HEK293T (cell line): ENCODE results near the gene ART3.

Experiments used
- CTCF ChIA-PET: fragments of 350-600 bp; formaldehyde crosslinking; extraction: SDS; loops from one replicate; lab custom pipeline; 2021; ENCODE audit warnings: antibody characterized with exemption, inconsistent platforms; lab: Yijun Ruan, JAX
- POLR2A ChIA-PET: fragments of 350-600 bp; formaldehyde crosslinking; extraction: SDS; loops from one replicate; lab custom pipeline; 2020; ENCODE audit warnings: antibody characterized with exemption, inconsistent platforms; lab: Yijun Ruan, JAX
- DNase-seq: peaks from one replicate; pipeline ENCODE4 v3.0.0; 2012; ENCODE audit warnings: mixed read lengths; ENCODE audit errors: extremely low spot score
- ARNT ChIP-seq: fragments of 450-650 bp; IDR thresholded peaks from 2 replicates; pipeline ENCODE4 v1.6.1; 2017; ENCODE audit warnings: mild to moderate bottlenecking
- BHLHE40 ChIP-seq: fragments of 450-650 bp; IDR thresholded peaks from 2 replicates; pipeline ENCODE4 v1.6.1; 2016; ENCODE audit warnings: mild to moderate bottlenecking, moderate library complexity, borderline replicate concordance
- CTBP1 ChIP-seq: fragments of 450-650 bp; IDR thresholded peaks from 2 replicates; pipeline ENCODE4 v1.6.1; 2016; ENCODE audit warnings: borderline replicate concordance
- ELF4 ChIP-seq: fragments of 450-650 bp; IDR thresholded peaks from 2 replicates; pipeline ENCODE4 v1.6.1; 2017; ENCODE audit warnings: antibody characterized with exemption
- FOXA1 ChIP-seq: fragments of 450-650 bp; IDR thresholded peaks from 2 replicates; pipeline ENCODE4 v1.6.1; 2016; ENCODE audit warnings: mild to moderate bottlenecking
- FOXK2 ChIP-seq: fragments of 450-650 bp; IDR thresholded peaks from 2 replicates; pipeline ENCODE4 v1.6.1; 2016; ENCODE audit warnings: mild to moderate bottlenecking
- FOXM1 ChIP-seq: fragments of 450-650 bp; IDR thresholded peaks from 2 replicates; pipeline ENCODE4 v1.6.1; 2017; ENCODE audit warnings: mild to moderate bottlenecking, borderline replicate concordance
- HDGF ChIP-seq: fragments of 450-650 bp; IDR thresholded peaks from 2 replicates; pipeline ENCODE4 v1.6.1; 2017; ENCODE audit warnings: antibody characterized with exemption, borderline replicate concordance
- L3MBTL2 ChIP-seq: fragments of 450-650 bp; conservative IDR thresholded peaks from 2 replicates; pipeline ENCODE4 v1.6.1; 2016; ENCODE audit warnings: mild to moderate bottlenecking
- LEF1 ChIP-seq: fragments of 450-650 bp; IDR thresholded peaks from 2 replicates; pipeline ENCODE4 v1.6.1; 2017; ENCODE audit warnings: mild to moderate bottlenecking, borderline replicate concordance
- NFRKB ChIP-seq: fragments of 450-650 bp; IDR thresholded peaks from 2 replicates; pipeline ENCODE4 v1.6.1; 2016; ENCODE audit warnings: mild to moderate bottlenecking, moderate library complexity
- SP1 ChIP-seq: fragments of 450-650 bp; IDR thresholded peaks from 2 replicates; pipeline ENCODE4 v1.6.1; 2017
- SUZ12 ChIP-seq: fragments of 450-650 bp; IDR thresholded peaks from 2 replicates; pipeline ENCODE4 v1.6.1; 2016; ENCODE audit warnings: mild to moderate bottlenecking
- TARDBP ChIP-seq: fragments of 450-650 bp; IDR thresholded peaks from 2 replicates; pipeline ENCODE4 v1.6.1; 2016
- ZNF384 ChIP-seq: fragments of 450-650 bp; IDR thresholded peaks from 2 replicates; pipeline ENCODE4 v1.6.1; 2016
- TF ChIP-seq, protein P1 (sequence below): fragments of 450-650 bp; IDR thresholded peaks from 2 replicates; pipeline ENCODE4 v1.6.1; 2016

The ART3 gene

GRCh38 chr4:76074993-76075600, 588 bp downstream of the ART3 start:
- CTCF ChIA-PET, result no interaction called here
- no peak for TF ChIP-seq TARDBP
- no peak for TF ChIP-seq FOXM1
- TF ChIP-seq ELF4, result no peak
- no peak for TF ChIP-seq SUZ12
- no peak for TF ChIP-seq LEF1
- TF ChIP-seq BHLHE40, result no peak
- no peak for TF ChIP-seq FOXK2

DNA sequence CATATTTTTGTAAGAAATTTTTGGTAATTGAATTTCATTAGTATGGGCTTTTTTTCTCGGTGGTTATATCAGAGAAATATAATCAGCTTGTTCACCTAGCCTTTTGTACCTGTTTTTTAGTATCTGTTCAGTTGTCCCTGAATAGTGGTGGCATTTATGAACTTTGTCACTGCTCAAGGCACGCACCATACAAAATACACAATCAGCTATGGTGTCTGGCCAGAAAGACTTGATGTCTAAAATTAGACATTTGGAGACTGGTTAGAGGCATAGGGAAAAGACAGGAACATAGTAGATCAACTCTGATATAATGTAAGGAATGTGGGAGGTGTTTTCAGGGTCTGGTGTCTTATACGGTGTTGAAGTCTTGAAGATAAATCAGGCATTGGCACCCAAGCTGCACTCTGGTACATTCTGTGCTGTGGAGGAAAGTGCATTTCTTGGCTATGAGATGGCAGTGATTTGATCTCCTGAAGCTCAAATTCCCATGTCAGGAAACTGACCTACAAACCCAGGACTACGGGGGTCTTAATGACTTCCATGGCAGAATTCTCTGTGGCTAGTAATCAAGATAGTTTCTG, 3.6 kb downstream of the ART3 start:
- TF ChIP-seq SP1 (no peak), ELF4 (no peak), ARNT (no peak), SUZ12 (no peak), ZNF384 (no peak), NFRKB (no peak), L3MBTL2 (no peak), CTBP1 (no peak), BHLHE40 (no peak), HDGF (no peak), FOXM1 (no peak), FOXA1 (no peak), TARDBP (no peak), LEF1 (no peak), FOXK2 (no peak)
- TF ChIP-seq, protein P1, sequence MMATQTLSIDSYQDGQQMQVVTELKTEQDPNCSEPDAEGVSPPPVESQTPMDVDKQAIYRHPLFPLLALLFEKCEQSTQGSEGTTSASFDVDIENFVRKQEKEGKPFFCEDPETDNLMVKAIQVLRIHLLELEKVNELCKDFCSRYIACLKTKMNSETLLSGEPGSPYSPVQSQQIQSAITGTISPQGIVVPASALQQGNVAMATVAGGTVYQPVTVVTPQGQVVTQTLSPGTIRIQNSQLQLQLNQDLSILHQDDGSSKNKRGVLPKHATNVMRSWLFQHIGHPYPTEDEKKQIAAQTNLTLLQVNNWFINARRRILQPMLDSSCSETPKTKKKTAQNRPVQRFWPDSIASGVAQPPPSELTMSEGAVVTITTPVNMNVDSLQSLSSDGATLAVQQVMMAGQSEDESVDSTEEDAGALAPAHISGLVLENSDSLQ, result no peak
- no peak for DNase-seq
- ChIA-PET POLR2A (no interaction called here), CTCF (interaction anchor here (1.0 kb wide), 1 partner anchor 42 kb away, joined by 3 read pairs; the partner anchor contains the start of gene CXCL11)

More at GRCh38 chr4:76074993-76075600, 588 bp downstream of the ART3 start:
- no peak for DNase-seq
- POLR2A ChIA-PET, result no interaction called here

DNA sequence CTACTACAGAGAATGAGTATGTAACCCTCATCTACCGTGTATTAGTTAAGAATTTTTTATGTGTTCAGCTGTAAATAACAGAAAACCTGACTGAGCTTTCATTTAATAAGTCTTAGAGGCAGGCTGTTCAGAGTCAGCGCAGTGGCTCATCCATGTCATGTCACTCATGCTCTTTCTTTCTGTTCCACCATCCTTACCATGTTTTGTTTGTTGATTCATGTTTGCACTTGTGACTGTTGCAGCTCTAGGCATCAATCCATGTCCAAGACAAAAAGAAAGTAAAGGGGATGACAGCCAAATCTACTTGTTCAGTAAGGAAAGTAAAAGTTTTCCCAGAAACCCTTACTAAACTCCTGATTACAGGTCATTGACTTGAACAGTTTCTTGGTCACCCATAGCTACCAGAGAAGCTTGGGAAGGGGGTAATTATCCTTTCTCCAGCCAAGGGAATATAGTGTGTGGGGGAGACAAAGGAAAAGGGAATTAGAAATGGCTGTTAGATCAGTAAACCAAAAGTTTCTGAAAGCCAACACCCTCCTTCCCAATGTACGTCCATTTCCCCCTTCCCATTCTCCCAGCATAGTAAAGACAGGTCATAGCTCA, 9.0 kb downstream of the ART3 start:
- CTCF ChIA-PET, result interaction anchor here (0.6 kb wide), 1 partner anchor 168 kb away, joined by 3 read pairs; the partner anchor contains the start of gene FAM47E
- TF ChIP-seq ZNF384 (no peak), TARDBP (no peak), ARNT (no peak), FOXA1 (no peak), BHLHE40 (no peak)
- TF ChIP-seq, protein P1, result no peak
- no peak for DNase-seq
- POLR2A ChIA-PET, result no interaction called here

GRCh38 chr4:76084542-76084941, 10.0 kb downstream of the ART3 start:
- DNase-seq, result no peak
- ChIA-PET CTCF (interaction anchor here (0.6 kb wide), 1 partner anchor 167 kb away, joined by 3 read pairs; the partner anchor contains the start of gene FAM47E), POLR2A (no interaction called here)
- no peak for TF ChIP-seq NFRKB
- TF ChIP-seq ARNT, result no peak

DNA sequence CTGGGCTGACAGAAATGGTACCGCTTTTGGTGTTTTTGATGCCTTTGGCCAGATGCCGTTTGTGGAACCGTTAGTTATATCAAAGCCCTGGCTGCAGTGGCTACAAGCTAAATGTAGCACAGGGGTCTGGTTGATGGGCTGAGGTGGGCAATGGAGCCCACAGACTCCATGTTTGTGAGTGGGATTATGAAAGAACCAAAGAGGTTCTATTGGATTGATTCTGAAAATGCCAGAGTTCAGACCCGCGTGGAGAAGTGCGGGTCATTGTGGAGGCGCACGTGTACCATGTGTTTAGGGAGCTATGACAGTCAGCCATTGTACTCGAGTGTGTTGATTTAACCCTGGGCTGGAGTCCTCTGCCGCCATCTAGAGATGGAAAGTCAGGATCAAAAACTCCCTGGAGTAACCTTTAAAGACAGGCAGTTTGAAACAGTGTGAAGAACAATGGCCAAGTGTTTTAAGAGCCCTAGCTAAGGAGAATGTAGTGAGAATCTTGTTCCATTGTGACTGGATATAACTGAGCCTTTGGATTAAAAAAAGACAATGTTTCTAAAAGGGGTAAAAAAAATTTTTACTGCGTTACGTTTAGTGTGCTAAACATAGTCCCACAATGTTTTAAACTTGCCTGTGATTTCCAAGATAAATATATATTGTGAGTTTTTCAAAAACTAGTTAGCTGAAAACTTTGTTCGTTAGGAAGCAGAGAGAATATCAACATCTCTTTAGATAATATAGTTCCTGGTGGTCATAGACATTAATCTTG, 12.7 kb downstream of the ART3 start:
- ChIA-PET CTCF (interaction anchor here (0.7 to 1.3 kb wide), 8 partner anchors 14 to 291 kb away, joined by 3 to 6 read pairs (median 3); no protein-coding TSS in a partner anchor), POLR2A (interaction anchor here (1.2 kb wide), 1 partner anchor 61 kb away, joined by 5 read pairs; the partner anchor contains the start of gene NUP54)
- TF ChIP-seq L3MBTL2, result peak; percentile 90
- no peak for TF ChIP-seq BHLHE40
- DNase-seq, result peak; percentile 69

DNA sequence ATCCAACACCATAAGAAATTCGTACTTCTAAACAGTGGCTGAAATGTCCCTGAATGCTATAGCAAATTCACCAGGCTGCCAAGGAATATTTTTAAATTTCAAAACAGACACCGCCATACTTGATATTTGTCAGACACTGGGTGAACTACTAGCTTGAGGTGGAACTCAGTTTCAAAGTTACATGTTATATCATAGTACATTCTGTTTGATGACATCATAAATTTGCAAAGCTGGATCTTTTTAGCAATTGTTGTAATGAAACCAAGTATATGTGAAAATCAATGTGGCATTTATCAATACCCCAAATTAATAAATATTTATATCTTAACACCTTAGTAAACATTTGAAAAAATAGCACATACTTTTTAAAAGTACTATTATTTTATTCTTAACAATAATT, 14.2 kb downstream of the ART3 start:
- no peak for DNase-seq
- CTCF ChIA-PET, result interaction anchor here (0.6 kb wide), 1 partner anchor 79 kb away, joined by 3 read pairs; no protein-coding TSS in a partner anchor
- POLR2A ChIA-PET, result no interaction called here
- no peak for TF ChIP-seq FOXM1
- no peak for TF ChIP-seq FOXK2
- TF ChIP-seq TARDBP, result no peak
- no peak for TF ChIP-seq CTBP1
- TF ChIP-seq SUZ12, result no peak
- TF ChIP-seq BHLHE40, result no peak
- TF ChIP-seq FOXA1, result no peak
- no peak for TF ChIP-seq L3MBTL2
- no peak for TF ChIP-seq ARNT
- TF ChIP-seq, protein P1, result no peak
- TF ChIP-seq LEF1, result no peak
- TF ChIP-seq SP1, result no peak
- TF ChIP-seq NFRKB, result no peak
- no peak for TF ChIP-seq ZNF384
- TF ChIP-seq HDGF, result no peak
- TF ChIP-seq ELF4, result no peak
